Measurements from ENCODE around the gene MIEF2. TPM values are rescaled to one million over a fixed set of nuclear protein-coding genes. Genes with fewer than 3 reads are reported as not detected.

Gene MIEF2
- total RNA-seq, 1 donor from 2014 or later: 38.0 TPM

DNA sequence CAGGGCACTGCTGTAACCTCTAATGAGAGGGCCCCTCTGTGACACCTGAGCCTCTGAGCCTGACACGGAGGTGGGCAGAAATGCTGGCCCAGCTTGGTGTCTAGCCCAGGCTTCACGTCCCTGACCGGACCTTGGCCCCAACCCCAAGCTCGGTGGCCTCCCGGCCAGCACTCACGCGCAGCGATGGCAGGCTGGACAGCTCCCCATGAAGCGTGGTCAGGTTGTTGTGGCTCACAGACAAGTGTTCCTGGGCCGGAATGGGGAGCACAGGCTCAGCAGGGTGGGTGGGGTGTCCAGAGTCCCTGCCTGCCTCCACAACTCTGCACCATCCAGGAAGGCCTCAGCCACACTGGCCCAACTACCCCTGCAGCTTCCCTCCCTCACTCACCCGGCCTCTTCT lies 4.1 kb upstream of the MIEF2 start:
- DNase-seq (ENCODE audit: low read depth): peak; percentile 46

DNA sequence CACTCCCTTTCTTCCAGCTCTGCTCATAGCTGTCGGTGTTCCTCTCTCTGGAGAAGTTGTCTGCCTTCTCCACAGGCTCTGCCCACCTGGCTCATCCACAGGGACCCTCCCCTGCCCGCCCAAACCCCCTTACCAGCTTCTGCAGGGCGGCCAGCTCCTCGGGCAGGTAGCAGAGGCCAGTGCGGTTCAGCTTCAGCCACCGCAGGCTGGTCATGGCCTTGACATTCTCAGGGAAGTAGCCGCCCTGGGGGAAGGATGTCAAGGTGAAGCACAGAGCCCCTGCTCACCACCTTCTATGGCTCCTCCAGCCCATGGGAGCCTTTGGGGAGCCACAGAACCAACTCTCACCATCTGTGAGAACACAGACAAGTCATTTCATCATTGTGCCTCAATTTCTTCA lies 3.7 kb upstream of the MIEF2 start:
- no peak for DNase-seq (ENCODE audit: low read depth)

DNA sequence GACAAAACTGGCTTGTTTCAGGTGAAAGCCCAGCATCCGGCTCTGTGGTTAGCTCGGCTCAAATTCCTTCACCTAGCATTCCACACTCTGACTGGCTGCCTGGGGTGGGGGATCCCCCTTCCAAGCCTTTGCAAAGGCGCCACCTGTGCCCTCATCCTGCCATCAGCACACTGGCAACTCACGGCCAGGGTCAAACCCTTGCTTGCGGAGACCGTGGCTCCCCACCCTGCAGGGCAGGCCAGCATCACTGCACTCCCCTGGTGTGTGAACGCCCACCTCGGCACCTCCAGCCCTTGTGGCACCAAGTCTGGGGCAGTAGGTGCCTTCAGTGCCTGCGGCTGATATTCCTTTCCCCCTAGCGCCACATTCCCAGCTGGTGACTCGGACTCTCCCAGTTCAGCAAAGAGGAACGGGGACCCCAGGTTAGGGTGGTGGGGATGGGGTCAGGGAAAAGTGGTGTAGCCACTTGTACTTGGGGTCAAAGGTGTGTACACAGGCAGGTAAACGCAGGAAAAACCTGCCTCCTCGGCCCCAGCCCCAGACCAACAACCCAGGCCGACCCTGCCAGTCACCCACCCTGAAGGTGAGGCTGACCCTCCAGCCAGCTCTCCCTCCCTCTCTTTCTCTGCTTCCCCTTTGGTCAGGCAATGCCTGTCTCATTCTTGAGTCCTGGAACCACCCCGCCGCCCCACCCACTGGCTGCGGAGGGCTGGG lies 3.0 kb upstream of the MIEF2 start:
- peak; percentile 11 for DNase-seq (ENCODE audit: low read depth)

DNA sequence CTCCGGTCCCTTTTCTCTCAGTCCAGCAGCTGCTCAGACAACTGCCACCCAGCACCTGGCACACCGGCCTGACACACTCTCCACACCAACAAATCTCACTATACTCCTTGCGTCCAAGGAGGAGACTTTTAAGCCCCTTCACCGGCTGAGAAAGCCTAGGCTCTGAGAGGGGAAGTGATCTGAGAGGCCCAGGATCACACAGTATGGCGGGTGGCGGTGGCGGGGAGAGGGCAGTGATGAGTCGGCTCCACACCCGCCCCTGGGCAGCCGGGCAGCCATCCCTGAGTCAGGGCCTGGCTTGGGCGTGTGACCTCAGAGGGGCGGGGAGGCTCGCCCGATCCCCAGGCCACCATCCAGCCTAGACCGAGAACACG lies 2.5 kb upstream of the MIEF2 start:
- DNase-seq (ENCODE audit: low read depth): peak; percentile 89

DNA sequence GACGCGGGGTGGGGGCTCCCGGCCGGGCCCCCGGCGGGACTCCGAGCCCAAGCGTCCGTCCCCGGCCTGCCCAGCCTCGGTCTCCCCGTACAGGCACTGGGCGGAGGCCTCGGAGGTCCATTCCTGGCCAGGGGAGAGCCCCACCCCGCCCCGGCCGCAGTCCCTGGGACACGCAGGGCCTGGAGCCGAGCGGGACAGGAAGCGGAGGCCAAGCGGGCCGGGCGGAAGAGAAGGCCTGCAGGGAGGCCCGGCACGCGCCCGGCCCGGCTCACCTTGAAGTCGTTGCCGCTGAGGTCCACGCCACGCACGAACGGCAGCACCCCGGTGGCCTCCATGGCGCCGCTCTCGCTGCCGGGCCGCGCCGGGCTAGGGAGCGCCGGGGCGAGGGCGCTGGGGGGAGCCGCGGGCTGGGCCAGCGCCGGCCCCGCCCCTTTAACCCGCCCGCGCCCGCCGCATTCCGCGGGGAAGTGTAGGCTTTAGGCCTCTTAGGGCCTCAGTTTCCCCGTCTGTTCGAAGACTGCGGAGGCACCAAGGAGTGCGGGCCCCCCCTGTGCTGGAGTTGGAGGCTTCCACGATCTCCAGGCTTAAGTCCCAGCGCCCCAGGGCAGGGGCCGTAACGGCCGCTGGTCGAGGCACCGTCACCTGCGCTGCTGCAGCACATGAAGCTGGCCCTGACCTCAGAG lies 2.0 kb upstream of the MIEF2 start, which contains the start of gene FLII:
FLII (minus strand) TSS at position 383 of the 683 bp plus-strand sequence; CDS start at position 335, 48 bp downstream.
- DNase-seq (ENCODE audit: low read depth): peak; percentile 66

DNA sequence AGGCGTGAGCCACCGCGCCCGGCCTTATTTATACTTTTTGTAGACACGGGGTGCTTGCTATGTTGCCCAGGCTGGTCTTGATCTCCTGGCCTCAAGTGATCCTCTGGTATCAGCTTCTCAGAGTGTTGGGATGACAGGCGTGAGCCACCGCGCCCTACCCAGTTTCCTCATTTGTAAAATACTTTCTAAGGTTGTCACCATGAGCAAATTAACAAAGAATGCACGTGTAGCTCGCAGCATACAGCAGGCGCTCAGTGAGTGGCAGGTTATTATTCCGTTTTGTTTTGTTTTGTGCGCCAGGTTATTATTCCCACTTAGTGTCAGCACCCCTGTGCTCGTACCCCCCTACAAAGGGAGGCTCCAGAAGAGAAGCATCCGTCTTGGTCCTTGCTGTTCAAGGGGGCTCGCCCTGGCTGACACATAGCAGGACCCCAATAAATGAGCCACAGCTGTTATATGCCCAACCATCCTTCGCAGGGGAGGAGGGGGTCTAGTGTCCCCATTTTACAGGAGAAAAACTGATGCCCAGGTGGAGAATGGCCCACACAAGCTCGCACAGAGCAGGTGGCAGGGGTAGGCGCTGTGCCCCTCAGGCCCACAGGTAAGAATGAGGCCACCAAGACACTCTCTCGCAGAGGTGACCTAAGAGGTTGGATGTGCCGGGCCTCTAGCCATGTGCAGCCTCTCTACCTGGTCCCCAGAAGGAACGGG lies 686 bp upstream of the MIEF2 start:
- peak; percentile 48 for DNase-seq (ENCODE audit: low read depth)

DNA sequence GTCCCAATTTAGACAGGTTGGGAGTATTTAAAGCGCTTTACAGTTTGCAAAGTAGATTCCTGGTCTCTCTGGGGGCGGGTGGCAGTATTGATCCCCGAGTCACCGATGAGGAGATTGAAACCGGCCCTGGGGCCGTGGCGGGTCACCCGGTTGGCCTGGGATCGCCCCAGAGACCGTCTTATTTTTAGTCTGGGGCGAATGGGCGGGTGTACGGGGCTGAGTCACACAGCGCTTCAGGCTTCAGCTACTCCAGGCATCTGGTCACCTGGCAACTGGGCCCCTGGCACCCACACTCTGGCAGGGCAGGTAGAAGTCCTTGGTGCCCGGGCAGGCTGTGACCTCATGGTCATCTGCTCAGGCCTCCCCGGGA lies 669 bp downstream of the MIEF2 start:
- peak; percentile 81 for DNase-seq (ENCODE audit: low read depth)

DNA sequence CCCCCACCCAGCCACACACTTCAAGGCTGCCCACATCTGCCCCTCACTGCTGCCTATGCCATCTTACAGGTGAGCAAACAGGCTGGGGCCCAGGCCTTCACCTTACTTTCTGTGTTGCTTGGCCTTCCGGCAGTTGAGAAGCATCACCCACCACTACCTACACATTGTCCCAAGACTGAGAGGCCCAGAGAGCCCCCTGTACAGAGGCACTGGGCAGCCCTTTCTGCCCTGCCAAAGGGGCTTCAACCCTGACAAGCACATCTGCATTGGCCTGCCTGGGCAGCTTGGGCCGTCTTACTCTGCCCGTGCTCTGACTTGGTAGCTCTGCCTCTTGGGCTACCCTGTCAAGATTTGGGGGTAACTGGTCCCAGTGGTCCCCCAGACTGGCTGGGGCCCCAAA lies 1.2 kb downstream of the MIEF2 start:
- DNase-seq (ENCODE audit: low read depth): no peak

DNA sequence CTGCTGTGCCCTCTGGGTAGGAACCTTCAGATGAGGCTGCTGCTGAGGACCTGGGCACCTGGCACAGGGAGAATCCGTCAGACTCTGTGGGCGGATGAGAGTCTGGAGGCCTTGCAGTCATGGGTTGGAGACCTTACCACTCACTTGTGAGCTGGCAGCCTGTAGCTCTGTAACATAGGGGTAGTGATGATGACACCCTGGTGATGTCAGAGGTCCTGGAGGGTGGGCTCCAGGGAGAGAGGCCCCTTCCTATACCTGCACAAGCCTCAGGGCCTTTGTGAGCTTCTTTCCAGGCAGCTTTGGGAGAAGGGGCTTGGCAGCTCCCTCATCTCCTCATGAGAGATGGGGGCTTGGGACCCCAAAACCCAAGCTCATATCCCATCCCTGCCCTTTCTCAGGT lies 1.6 kb downstream of the MIEF2 start:
- DNase-seq (ENCODE audit: low read depth): no peak

DNA sequence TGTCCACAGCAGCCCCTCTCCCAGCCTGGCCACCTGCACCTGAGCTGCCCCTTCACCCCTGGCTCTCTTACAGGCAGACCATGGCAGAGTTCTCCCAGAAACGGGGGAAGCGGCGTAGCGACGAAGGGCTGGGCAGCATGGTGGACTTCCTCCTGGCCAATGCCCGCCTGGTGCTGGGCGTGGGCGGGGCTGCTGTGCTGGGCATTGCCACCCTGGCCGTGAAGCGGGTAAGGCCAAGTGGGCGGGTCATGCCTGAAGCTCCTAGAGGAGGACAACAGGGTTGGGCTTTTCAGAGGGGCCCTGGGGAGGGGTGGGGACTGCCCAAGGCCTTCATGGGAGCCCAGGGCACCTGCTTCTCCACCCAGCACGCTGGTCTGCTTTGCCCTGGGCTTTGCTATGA lies 2.2 kb downstream of the MIEF2 start:
- DNase-seq (ENCODE audit: low read depth): no peak

DNA sequence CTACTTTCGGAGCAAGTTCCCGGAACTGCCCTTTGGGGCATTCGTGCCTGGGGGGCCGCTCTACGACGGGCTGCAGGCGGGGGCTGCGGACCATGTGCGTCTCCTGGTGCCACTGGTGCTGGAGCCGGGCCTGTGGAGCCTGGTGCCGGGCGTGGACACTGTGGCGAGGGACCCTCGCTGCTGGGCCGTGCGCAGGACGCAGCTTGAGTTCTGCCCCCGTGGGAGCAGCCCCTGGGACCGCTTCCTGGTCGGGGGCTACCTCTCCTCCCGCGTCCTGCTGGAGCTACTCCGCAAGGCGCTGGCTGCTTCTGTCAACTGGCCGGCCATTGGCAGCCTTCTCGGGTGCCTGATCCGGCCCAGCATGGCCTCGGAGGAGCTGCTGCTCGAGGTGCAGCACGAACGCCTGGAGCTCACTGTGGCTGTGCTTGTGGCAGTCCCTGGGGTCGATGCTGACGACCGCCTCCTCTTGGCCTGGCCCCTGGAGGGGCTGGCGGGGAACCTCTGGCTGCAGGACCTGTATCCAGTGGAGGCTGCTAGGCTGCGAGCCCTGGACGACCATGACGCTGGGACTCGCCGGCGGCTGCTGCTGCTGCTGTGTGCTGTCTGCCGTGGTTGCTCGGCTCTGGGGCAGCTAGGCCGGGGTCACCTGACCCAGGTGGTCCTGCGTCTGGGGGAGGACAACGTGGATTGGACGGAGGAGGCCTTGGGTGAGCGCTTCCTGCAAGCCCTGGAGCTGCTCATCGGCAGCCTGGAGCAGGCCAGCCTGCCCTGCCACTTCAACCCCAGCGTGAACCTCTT lies 3.6 kb downstream of the MIEF2 start:
- DNase-seq (ENCODE audit: low read depth): no peak

DNA sequence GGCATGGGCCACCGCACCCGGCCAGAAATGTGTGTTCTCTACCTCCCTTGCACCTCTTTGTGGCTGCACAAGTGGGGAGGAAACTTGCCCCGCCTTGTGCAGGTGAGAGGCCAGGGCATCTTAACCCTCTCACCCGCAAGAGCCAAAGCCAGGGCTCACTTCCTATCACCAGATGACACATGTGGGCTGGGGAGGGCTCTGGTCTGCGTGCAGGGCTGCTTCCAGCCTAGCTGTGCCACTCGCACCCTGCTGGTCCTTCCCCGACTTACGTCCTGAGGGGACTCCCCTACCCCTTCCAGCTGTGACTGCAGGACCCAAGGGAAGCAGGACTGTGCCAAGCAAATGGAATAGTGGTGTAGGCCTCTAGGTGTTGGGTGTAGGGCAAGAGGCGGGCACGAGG lies 6.9 kb downstream of the MIEF2 start:
- DNase-seq (ENCODE audit: low read depth): no peak

DNA sequence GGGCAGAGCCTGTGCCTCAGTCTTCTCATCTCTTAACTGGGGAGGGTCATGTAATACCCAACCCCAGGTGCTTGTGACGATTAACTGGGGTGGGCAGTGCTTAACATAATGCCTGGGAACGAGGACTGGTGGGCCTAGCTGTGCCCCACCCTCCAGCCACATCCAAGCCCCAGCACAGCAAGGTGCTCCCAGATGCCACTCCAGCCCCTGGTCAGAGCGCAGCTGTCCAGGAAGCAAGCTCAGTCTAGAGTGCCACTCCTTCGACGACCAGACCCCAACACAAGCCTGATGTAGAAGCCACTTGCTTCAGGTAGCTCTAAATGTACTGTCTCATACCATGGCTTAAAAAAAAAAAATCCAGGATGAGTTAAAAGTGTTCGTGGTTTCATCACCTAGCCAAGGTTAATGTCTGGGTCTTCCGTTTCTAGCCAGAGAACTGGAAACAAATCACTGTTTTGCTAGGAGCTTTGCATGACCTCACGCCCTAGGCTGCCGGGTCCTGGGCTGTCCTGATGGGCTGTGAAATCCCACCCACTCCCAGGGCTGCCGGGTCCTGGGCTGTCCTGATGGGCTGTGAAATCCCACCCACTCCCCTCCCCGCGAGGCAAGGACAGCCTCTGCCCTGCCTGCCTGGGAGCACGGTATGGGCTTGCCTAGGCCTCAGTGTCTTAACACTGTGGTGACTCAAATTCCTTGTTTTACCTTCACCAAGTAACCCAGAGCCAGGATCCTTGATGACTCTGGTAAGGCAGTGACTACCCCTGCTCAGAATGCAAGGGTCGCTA lies 7.7 kb downstream of the MIEF2 start:
- DNase-seq (ENCODE audit: low read depth): no peak

DNA sequence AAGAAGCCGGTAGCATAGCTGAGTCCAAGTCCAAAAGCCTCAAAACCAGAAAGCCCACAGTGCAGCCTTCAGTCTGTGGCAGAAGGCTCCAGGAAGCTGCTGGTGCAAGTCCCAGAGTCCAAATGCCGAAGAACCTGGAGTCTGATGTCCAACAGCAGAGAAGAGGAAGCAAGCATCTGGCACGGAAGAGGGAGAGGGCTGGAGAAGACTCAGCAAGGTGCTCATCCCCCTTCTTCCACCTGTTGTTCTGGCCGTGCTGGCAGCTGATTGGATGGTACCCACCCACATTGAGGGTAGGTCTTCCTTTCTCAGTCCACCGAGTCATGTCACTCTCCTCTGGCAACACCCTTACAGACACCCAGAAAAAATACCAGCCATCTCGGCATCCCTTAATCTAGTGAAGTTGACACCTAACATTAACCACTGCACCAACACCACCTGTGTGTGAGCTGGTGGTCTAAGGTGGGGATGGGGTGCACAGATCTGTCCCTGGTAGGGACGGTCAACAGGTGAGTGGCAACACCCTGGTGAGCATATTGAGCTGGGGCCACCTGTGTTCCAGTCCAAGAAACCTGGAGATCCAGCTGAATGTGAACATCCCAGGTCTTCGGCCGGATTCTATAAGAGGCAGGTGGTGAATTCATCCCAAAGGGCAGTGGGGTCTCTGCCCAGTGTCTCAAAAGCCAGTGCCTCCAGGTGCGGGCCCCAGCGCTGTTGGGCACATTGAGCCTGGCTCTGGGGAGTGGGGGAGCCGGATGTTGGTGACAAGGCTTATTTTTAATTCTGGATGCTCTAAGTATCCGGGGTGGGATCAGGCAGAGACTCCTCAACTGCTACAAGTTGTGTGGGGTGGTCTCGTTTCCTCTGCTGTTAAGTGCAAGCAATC lies 9.8 kb downstream of the MIEF2 start:
- peak; percentile 17 for DNase-seq (ENCODE audit: low read depth)

DNA sequence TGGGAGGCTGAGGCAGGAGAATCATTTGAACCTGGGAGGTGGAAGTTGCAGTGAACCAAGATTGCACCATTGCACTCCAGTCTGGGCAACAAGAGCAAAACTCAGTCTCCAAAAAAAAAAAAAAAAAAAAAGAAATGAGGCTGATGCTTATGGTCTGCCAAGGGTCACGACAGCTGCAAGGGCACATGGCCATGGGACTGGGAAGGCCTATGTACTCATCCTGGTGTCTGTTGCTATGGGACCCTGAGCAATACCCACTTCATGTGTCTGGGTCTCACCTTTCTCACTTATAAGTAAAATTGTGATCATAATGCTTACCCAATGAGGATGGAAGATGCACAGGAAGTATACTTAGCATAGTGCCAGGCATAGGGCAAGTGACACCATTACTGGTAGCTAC lies 16.6 kb downstream of the MIEF2 start:
- peak; percentile 60 for DNase-seq (ENCODE audit: low read depth)

DNA sequence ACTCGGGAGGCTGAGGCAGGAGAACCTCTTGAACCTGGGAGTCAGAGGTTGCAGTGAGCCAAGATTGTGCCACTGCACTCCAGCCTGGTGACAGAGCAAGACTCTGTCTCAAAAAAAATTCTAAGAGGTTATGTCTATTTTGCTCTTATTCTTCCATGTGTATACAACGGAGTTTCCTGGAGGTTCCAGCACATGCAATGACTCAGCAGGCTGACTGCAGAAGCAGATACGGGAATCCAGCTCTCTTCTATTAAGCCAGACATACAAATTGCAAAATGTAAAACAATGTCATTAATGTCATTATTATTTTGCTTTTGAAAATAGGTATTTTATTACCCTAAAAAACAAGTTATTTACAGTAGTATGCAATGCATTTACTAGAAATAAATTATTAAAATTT lies 18.4 kb downstream of the MIEF2 start:
- DNase-seq (ENCODE audit: low read depth): no peak

DNA sequence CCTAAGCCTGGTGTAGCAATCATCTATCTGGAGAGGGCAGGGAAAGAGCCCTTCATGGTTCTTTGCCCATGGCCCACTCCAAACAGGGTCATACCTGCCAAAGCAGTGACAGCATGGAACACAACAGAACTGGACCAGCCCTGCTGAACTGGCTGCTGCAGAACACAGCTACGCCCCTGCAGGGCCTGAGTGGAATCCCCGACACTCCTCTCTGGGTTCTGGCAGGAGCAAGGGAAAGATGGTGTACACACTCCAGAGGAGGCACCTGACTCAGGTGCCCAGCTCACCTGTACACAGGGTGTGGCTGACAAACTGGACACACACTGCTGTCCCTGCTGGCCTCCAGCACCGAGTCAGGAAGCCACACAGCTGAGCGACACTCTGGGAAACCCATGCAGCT lies 19.8 kb downstream of the MIEF2 start:
- DNase-seq (ENCODE audit: low read depth): no peak

DNA sequence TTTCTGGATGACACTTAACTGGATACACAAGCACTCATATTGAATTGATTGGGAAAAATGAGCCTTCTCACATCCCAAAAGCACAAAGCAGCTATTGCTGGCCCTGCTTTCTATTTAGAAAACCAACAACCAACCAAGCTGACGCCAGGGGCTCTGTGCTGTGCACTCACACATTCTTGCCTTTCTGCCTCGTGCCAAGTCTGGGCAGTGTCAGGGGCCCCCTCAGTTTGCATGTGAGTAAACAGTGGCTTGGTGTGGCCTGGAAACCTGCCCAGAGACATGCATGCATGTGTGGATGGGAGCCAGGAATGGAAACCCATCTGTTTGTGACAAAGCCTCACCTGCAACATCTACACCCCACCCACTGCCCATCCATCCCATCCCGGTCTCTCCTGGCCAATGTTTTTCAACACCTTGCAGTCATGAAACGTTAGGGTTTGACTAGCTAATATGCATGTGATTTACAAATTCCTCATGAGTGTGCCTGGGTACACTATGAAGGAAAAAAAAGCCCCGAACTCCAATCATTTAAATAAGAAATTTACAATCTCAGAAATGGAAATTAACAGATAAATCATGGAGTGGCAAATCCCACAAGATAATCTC lies 20.4 kb downstream of the MIEF2 start:
- no peak for DNase-seq (ENCODE audit: low read depth)

DNA sequence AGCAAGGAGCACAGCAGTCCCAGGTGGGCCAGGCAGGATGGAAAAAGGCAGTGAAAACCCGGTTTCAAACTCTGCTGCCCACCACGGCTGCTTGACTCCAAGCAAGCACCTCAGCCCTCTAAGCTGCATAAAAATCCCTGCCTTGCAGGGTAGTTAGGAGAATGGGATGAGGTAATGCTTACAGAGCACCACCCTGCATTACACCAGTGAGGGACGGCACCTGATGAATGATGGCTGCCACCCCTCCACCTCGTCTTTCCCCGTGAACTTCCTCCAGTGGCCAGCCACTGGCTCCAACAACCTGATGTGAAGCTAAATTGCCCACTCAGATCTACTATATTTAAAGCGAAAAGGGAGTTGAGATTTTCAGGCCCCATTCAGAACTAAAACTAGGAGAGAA lies 21.3 kb downstream of the MIEF2 start:
- no peak for DNase-seq (ENCODE audit: low read depth)

Measured in myocyte (in vitro differentiated cells).